T-helper 2 cell (primary cell): ENCODE results near the gene PTRH1.

Source experiments
- DNase-seq, 5 experiments: peaks; one replicate each; pipeline versions ENCODE4 v3.0.0 to v3.0.0-alpha.2; 2012 to 2022

PTRH1 gene

GRCh38 chr9:127720031-127720864, 4.8 kb upstream of the PTRH1 start:
- peak in 2 of 5 experiments; percentile 55 to 62 for DNase-seq

DNA sequence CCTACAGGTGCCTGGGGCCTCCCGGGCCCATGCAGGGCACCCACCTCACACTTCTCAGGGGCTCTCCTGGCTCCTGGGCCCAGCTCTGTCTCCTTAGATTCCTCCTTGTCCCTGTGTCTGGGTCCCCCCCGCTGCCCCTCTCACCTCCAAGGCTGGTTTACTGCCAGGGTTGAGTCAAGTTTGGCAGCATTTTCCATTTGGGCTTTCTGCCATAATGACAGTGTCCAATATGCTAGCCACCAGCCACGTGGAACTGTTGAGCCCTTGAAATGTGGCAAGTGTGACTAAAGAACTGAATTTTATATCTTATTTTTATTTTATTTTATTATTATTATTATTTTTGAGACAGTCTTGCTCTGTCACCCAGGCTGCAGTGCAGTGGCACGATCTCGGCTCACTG, 2.3 kb upstream of the PTRH1 start:
- DNase-seq, result no peak

GRCh38 chr9:127716412-127716811, 949 bp upstream of the PTRH1 start:
- no peak for DNase-seq

- no peak for DNase-seq
Observed at GRCh38 chr9:127714951-127715469, 453 bp downstream of the PTRH1 start.

DNA sequence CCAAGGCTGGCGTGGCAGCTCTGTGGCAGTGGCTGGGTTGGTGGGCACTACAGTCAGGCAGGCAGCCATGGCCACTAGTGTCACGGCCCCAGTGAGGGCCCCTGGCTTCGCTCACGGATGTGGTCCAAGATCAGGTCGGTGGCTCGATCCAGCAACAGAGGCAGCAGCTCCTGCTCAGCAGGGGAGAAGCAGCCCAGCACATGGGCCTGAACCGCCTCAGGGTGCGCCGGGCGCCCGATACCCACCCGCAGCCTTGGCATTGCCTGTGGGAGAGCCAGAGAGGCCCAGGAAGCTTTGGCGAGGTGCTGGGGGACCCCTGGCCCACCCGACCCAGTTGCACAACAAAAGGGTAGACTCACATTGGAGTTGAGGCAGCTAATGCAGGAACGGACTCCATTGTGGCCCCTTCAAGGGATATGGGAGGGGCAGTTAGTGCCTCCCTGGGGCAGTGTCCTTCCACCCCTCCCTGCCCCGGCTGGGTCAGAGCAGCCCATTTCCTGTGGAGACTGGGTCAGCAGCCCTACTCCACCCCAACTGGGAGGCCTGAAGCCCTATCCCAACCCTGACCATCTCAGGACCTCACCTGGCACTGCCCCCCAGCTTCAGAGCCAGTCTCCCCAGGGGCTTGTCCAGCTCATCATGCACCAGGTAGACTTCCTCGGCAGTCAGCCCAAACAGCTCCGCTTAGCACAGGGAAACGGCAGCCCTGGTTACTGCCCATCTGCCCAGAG, 1.3 kb downstream of the PTRH1 start:
- no peak for DNase-seq

DNA sequence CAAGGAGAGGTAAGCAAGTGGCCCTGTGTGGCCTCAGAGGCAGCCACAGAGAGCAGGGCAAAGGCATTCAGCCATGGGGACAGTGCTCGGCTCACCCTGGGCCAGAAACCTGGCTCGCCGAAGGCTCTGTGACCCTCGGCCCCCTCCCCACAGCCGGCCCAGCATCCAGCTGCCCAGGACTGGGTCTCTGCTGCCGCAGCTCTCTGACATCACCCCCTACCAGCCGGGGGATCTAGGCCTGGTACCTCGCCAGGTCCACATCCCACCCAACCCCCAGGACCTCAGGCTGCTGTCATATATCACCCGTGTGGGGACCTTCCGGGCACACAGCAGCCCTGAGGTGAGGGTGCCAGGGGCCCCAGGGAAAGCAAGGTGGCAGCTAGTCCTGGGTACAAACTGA, 2.6 kb downstream of the PTRH1 start:
- no peak for DNase-seq

DNA sequence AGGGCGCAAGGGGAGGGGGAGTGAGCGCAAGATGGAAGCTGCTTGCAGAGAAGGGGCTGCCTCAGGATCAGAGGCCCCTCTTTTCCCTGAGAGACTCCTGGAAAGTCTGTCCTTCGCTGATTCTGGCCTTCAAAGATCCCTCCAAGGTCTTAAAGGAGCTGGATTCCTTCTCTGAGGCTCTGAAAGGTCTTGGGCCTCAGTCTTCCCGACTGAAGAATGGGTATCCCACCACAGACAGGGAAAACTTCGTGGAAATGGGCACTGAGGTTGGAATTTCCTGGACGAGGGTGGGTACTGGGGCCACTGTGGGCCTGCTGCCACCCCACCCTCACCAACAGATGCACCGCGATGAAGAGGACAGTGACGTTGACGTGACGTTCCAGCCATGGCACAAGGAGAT, 3.1 kb downstream of the PTRH1 start:
- no peak for DNase-seq

DNA sequence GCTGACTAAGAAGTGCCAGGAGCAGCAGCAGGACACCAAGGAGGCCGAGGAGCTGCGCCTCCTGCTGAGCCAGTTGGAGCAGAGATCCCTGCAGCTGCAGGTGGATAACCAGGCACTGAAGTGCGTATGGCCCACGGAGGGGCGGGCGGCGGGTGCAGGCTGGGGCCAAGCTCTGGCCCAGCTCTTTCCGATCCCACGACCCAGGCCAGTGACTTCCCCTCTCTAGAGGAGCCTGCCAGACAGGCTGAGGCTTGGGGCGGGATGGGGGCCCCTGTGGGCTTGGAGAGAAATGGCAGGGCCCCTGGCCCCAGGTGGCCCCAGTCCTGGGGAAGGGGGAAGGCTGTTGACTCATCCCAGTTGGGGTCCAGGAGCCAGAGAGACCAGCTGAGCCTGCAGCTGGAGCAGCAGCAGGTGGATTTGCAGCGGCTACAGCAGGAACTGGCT, 3.6 kb downstream of the PTRH1 start:
- DNase-seq, result no peak

DNA sequence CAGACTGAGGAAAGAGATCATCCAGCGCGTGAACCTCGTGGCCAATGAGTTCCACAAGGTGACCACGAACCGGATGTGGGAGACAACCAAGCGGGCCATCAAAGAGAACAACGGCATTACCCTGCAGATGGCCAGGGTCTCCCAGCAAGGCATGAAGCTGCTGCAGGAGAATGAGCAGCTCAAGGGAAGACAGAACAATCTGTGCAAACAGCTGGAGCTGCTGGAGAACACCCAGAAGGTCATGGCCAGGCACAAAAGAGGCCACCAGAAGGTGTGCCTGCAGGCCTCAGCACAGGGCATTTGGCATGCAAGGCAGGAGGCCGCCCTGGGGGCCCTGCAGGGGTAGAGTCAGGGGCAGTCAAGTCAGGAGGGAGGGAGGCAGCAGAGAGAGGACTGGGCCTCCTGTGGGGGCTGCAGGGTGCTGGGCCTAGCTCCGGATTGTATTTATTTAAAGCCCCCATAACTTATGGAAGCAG, 4.2 kb downstream of the PTRH1 start:
- DNase-seq, result peak in 1 of 5 experiments; percentile 53

DNA sequence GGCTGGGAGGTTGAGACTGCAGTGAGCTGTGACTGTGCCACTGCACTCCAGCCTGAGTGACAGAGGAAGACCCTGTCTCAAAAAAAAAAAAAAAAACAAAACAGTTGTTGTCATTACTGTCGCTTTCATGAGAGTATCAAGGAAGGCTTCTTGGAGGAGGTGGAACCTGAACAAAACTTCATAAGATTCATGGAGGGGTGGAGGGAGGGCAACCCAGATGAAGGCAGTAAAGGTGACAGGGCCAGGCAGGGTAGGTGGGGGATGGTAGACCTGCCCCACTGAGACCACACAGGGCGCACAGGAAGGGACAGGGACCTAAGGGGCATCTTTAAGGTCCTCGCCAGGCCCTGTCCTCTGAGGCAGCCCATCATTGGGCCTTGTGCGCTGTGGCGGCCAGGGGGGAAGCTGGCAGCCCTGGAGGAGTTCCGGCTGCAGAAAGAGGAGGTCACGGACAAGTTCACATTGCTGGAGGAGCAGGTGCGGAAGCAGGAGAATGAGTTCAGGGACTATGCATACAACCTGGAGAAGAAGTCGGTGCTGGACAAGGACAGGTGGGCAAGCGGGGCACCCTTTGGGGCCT, 5.2 kb downstream of the PTRH1 start:
- no peak for DNase-seq

DNA sequence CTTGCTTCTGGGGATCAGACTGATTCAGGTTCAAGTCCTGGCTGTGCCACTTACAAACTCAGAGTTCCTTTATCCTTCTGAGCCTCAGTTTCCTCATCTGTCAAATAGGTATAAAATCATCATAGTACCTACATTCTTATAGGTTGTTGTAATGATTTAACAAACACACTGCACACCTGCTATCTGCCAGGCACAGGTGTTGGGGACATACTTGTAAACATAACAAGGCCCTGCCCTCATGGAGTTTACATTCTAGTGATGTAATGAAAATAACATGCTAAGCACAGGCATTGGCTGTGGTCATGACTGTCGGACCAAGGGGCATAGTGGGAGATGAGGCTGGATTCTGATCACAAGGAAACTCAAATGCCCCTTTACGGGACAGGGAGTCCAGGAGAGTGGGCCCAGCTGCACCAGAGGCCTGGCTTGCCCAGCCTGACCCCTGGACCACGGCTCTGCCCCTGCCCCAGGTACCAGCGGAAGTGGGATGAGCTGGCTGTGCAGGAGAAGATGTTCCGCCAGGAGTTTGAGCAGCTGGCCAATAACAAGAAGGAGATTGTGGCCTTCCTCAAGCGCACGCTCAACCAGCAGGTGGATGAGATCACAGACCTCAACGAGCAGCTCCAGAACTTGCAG, 6.4 kb downstream of the PTRH1 start:
- no peak for DNase-seq

DNA sequence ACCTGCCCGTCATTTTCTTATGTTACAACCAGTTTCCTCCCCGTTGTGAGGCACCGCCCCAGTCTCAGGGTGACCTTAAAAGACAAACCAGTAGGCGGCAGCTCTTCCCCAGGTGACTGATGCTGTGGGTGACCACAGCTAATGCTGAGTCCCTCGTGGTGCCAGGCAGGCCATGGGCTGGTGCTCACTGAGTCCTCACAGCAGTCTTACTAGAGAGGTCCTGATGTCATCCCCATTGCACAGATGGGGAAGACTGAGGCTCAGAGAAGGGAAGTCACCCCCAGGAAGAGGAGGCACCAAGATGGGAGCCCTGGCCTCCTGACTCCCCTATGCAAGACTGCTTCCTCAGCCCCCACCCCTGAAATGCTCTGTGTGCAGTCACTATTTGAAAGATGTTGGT, 7.7 kb downstream of the PTRH1 start:
- peak in 3 of 5 experiments; percentile 38 to 70 (median 43) for DNase-seq

DNA sequence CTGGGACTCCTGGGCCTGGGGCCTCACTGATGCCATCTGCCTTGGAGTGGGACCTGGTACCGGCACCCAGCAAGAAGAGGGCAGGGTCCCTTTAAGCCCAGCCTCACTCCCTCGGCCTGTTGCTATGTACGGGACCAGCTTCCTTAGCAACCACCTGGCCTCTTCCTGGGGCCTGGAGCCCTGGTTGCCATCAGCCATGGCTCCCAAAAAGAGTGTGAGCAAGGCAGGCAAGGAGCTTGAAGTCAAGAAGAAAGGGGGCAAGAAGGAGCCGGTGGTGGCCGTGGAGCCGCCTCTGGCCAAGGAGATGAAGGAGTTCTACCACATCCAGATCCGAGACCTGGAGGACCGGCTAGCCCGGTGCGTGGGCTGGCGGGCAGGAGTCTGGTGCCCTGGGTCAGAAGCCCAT, 8.6 kb downstream of the PTRH1 start, which contains the start of gene CFAP157:
Gene CFAP157, plus strand, starts transcription at position 153 of the 406 bp plus-strand sequence. Its CDS starts 44 bp downstream, at position 197.
- DNase-seq, result no peak

GRCh38 chr9:127705577-127706379, 9.7 kb downstream of the PTRH1 start:
- no peak for DNase-seq

GRCh38 chr9:127703289-127703946, 12.0 kb downstream of the PTRH1 start:
- no peak for DNase-seq

GRCh38 chr9:127700594-127701255, 14.7 kb downstream of the PTRH1 start:
- no peak for DNase-seq

DNA sequence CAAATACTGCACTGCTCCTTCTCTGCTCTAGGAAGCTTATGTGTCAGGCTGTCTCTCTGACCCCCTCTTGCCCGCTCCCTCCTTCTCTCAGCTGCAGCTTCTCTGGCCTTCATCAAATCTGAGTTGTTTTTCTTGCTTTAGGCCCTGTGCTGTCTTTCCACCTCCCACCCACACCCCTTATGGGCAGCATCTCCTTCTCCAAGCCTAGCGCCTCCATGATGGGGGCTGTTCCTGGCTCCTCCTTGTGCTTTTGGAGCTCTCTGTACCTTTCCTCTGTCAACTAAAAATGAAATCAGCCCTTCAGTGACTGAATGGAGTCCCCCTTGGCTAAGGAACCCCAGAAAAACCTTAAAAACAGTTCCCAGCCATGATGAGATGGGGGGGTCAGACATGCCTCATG, 15.3 kb downstream of the PTRH1 start:
- DNase-seq, result no peak

- DNase-seq, result peak; percentile 50 to 91 (median 76)
Observed at GRCh38 chr9:127698985-127699670, 16.3 kb downstream of the PTRH1 start.

DNA sequence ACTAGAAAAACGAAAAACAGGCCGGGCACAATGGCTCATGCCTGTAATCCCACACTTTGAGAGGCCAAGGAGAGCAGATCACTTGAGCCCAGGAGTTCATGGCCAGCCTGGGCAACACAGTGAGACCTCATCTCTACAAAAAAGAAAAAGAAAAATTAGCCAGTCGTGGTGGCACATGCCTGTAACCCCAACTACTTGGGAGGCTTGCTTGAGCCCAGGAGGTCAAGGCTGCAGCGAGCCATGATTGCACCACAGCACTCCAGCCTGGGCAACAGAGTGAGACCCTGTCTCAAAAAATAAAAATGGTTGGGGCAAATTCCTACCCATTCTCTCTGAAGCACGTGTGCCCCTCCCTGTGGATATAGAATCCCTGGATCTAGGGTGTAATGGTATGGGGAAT, 17.1 kb downstream of the PTRH1 start:
- DNase-seq, result no peak

GRCh38 chr9:127697575-127697974, 17.9 kb downstream of the PTRH1 start:
- no peak for DNase-seq
